MM.1S (cell line): ENCODE data around the gene TSC2.
A peak's percentile ranks its signal among the peaks of the same experiment; 100 is the strongest.

Source experiments
- DNase-seq: peaks from one replicate; pipeline ENCODE4 v3.0.0-alpha.2; 2015
- H2AFZ ChIP-seq: fragments of 300-600 bp; sonication (generic); 2 replicates; pipeline ENCODE4 v1.6.0; 2016; ENCODE audit warnings: antibody characterized with exemption, low read length
- H3F3A ChIP-seq: fragments of 300-600 bp; sonication (generic); 2 replicates; pipeline ENCODE4 v1.6.1; 2016; ENCODE audit warnings: mild to moderate bottlenecking, antibody characterized with exemption, low read length, moderate library complexity, mixed read lengths; ENCODE audit not compliant: insufficient read depth
- H3K27ac ChIP-seq: fragments of 300-600 bp; sonication (generic); 2 replicates; pipeline ENCODE4 v1.5.1; 2016; ENCODE audit warnings: mild to moderate bottlenecking, low read length
- H3K27me3 ChIP-seq: fragments of 300-600 bp; sonication (generic); replicated peaks from 2 replicates; pipeline ENCODE4 v1.6.0; 2016; ENCODE audit warnings: low read length; ENCODE audit not compliant: insufficient read depth
- H3K36me3 ChIP-seq: fragments of 300-600 bp; sonication (generic); replicated peaks from 2 replicates; pipeline ENCODE4 v1.6.1; 2016; ENCODE audit warnings: mild to moderate bottlenecking, low read length, mixed read lengths; ENCODE audit not compliant: insufficient read depth
- H3K4me1 ChIP-seq: fragments of 300-600 bp; sonication (generic); 2 replicates; pipeline ENCODE4 v1.6.1; 2016; ENCODE audit warnings: low read length, mixed read lengths
- H3K4me2 ChIP-seq: fragments of 300-600 bp; sonication (generic); 2 replicates; pipeline ENCODE4 v1.6.0; 2016; ENCODE audit warnings: low read depth, low read length
- H3K4me3 ChIP-seq: fragments of 300-600 bp; sonication (generic); 2 replicates; pipeline ENCODE4 v1.5.1; 2016; ENCODE audit warnings: low read length, mixed read lengths
- H3K79me2 ChIP-seq: fragments of 300-600 bp; sonication (generic); 2 replicates; pipeline ENCODE4 v1.6.1; 2016; ENCODE audit warnings: mixed run types, low read length, mixed read lengths
- H3K9ac ChIP-seq: fragments of 300-600 bp; sonication (generic); 2 replicates; pipeline ENCODE4 v1.6.1; 2016; ENCODE audit warnings: low read length, mixed read lengths
- H3K9me2 ChIP-seq: fragments of 300-600 bp; sonication (generic); replicated peaks from 2 replicates; pipeline ENCODE4 v1.6.1; 2016; ENCODE audit warnings: mild to moderate bottlenecking, low read length, mixed read lengths; ENCODE audit not compliant: insufficient read depth
- H3K9me3 ChIP-seq: fragments of 300-600 bp; sonication (generic); replicated peaks from 2 replicates; pipeline ENCODE4 v1.6.1; 2016; ENCODE audit warnings: mild to moderate bottlenecking, low read length, mixed read lengths; ENCODE audit not compliant: insufficient read depth
- H4K20me1 ChIP-seq: fragments of 300-600 bp; sonication (generic); 2 replicates; pipeline ENCODE4 v1.6.1; 2016; ENCODE audit warnings: mild to moderate bottlenecking, low read length, moderate library complexity, mixed read lengths; ENCODE audit not compliant: insufficient read depth
- EZH2 ChIP-seq: fragments of 300-600 bp; sonication (generic); optimal IDR thresholded peaks from 2 replicates; pipeline ENCODE3; 2017; ENCODE audit warnings: low read depth, mild to moderate bottlenecking, antibody characterized with exemption, low read length, mixed read lengths
- EZH2phosphoT487 ChIP-seq: fragments of 300-600 bp; sonication (generic); IDR thresholded peaks from 2 replicates; pipeline ENCODE4 v1.6.1; 2018; ENCODE audit warnings: antibody characterized with exemption, low read length
- TF ChIP-seq, protein P1 (sequence below): fragments of 300-600 bp; sonication (generic); IDR thresholded peaks from 2 replicates; pipeline ENCODE4 v1.5.1; 2016; ENCODE audit warnings: antibody characterized with exemption, low read length, mixed read lengths

The TSC2 gene

DNA sequence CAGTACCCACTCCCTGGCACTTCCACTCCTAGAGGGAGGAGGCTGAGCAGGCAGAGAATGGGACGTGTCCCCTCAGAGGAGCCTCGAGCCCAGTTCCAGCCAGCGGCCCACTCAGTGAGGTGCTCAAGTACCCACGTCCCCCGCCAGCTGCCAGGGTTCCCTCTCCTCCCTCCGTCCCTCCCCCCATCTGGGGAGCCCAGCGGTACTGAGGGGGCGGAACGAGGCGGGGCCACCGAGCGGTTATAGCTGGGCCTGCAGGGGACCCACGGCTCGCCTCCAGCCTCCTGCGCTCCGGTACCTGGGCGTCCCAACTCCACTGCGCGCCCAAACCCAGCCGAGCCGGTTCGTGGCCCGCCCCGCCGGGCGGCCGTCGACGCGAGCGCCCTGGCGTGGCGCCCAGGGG, 28.3 kb upstream of the TSC2 start, which contains the start of gene NPW:
Gene NPW (plus strand): TSS at position 268 of the 403 bp plus-strand sequence.
- Histone ChIP-seq H2AFZ (no peak within 1 kb of the TSS), H3K36me3 (no peaks in the 10 kb centered on the region), H3K4me1 (peaks cover 5% of the 10 kb centered on the region; the same call in 1 of the 2 replicates), H3K9ac (no peak within 1 kb of the TSS), H3K27me3 (peaks cover 29% of the 10 kb centered on the region), H3K79me2 (no peaks in the 10 kb centered on the region), H3K27ac (no peak within 1 kb of the TSS), H3F3A (no peaks in the 10 kb centered on the region), H3K4me2 (no peak within 1 kb of the TSS), H3K9me2 (no peaks in the 10 kb centered on the region), H4K20me1 (no peaks in the 10 kb centered on the region), H3K9me3 (no peaks in the 10 kb centered on the region), H3K4me3 (no peak within 1 kb of the TSS)
- no peak for DNase-seq
- no peak for TF ChIP-seq EZH2
- TF ChIP-seq EZH2phosphoT487, result no peak
- TF ChIP-seq, protein P1, sequence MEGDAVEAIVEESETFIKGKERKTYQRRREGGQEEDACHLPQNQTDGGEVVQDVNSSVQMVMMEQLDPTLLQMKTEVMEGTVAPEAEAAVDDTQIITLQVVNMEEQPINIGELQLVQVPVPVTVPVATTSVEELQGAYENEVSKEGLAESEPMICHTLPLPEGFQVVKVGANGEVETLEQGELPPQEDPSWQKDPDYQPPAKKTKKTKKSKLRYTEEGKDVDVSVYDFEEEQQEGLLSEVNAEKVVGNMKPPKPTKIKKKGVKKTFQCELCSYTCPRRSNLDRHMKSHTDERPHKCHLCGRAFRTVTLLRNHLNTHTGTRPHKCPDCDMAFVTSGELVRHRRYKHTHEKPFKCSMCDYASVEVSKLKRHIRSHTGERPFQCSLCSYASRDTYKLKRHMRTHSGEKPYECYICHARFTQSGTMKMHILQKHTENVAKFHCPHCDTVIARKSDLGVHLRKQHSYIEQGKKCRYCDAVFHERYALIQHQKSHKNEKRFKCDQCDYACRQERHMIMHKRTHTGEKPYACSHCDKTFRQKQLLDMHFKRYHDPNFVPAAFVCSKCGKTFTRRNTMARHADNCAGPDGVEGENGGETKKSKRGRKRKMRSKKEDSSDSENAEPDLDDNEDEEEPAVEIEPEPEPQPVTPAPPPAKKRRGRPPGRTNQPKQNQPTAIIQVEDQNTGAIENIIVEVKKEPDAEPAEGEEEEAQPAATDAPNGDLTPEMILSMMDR, result no peak

DNA sequence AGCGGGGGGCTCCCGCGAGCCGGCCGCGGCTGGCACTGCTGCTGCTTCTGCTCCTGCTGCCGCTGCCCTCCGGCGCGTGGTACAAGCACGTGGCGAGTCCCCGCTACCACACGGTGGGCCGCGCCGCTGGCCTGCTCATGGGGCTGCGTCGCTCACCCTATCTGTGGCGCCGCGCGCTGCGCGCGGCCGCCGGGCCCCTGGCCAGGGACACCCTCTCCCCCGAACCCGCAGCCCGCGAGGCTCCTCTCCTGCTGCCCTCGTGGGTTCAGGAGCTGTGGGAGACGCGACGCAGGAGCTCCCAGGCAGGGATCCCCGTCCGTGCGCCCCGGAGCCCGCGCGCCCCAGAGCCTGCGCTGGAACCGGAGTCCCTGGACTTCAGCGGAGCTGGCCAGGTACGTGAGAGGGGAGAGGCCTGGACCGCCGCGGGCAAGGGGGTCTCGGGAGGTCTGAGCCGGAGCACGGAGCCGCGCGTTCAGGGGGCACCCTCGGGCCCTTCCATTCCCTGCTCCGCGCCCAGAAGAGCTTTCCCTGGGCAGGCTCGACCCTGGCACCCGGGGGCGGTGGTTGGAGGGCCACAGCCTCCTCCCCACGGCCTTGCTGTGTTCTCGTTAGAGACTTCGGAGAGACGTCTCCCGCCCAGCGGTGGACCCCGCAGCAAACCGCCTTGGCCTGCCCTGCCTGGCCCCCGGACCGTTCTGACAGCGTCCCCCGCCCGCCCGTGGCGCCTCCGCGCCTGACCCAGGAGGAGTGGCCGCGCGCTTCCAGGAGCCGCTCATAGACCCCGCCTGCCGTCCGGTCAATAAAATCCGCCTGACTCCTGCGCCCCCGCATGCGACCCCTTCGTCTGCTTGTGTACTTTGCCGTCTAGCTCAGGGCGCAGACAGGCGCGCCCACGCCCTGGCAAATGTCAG, 27.6 kb upstream of the TSC2 start:
- TF ChIP-seq, protein P1, result no peak
- TF ChIP-seq EZH2 (no peak), EZH2phosphoT487 (no peak)
- H3K27ac ChIP-seq, result no peak overlapping the region
- no peaks in the 10 kb centered on the region for H3K36me3 ChIP-seq
- peaks cover 29% of the 10 kb centered on the region for H3K27me3 ChIP-seq
- no peaks in the 10 kb centered on the region for H4K20me1 ChIP-seq
- H3K4me2 ChIP-seq, result no peak overlapping the region
- no peak for DNase-seq
- no peaks in the 10 kb centered on the region for H3K9me2 ChIP-seq
- no peaks in the 10 kb centered on the region for H3K9me3 ChIP-seq
- H3K4me1 ChIP-seq, result peaks cover 5% of the 10 kb centered on the region; the same call in 1 of the 2 replicates
- H3K9ac ChIP-seq, result no peak overlapping the region
- no peak overlapping the region for H3K4me3 ChIP-seq
- no peaks in the 10 kb centered on the region for H3K79me2 ChIP-seq
- no peak overlapping the region for H2AFZ ChIP-seq
- H3F3A ChIP-seq, result no peaks in the 10 kb centered on the region

DNA sequence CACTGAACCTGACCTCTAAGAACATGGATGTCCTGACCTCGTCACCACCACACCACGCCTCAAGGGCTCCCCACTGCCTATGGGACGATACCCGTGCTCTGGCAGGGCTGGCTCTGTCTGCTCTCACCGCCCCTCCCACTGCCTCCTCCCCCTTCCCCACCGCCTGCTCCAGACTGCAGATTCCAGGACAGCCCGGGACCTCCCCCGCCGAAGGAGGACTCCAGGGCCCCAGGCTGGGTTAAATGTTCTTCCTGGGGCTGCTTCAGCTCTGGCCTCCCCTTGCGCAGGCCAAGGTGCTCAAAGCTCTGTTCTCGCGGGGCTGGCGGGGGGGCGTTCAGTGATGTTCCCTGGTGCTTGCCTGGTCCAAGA, 25.1 kb upstream of the TSC2 start:
- Histone ChIP-seq H3K9me3 (no peaks in the 10 kb centered on the region), H3K4me3 (peak overlapping the region; percentile 61), H3K27me3 (peaks cover 47% of the 10 kb centered on the region), H2AFZ (peak overlapping the region; percentile 92), H3K27ac (no peak overlapping the region), H4K20me1 (no peaks in the 10 kb centered on the region), H3K79me2 (no peaks in the 10 kb centered on the region), H3K9ac (peak overlapping the region; percentile 27; the same call in 1 of the 2 replicates), H3K4me2 (peak overlapping the region; percentile 98), H3K9me2 (no peaks in the 10 kb centered on the region), H3K4me1 (peaks cover 5% of the 10 kb centered on the region; the same call in 1 of the 2 replicates), H3K36me3 (no peaks in the 10 kb centered on the region), H3F3A (no peaks in the 10 kb centered on the region; the same call in 1 of the 2 replicates)
- peak; percentile 27 for DNase-seq
- TF ChIP-seq EZH2, result no peak
- no peak for TF ChIP-seq EZH2phosphoT487
- TF ChIP-seq, protein P1, result no peak
